Testis (tissue), 2 donors: ENCODE results near the gene DIABLO.

ENCODE experiments used
- POLR2A ChIP-seq: fragments of 450-650 bp; IDR thresholded peaks from one replicate; pipeline ENCODE4 v1.6.1; 2017; ENCODE audit warnings: antibody characterized with exemption, mild to moderate bottlenecking, moderate library complexity
- TF ChIP-seq, protein P1 (sequence below), 3 experiments: fragments of 450-650 bp in 2 of 3; fragments of 200-600 bp in 1 of 3; sonication (generic) in 1 of 3; IDR thresholded peaks; one replicate each; pipeline ENCODE4 v1.5.1; 2016 to 2019; ENCODE audit warnings: antibody characterized with exemption in 3 of 3, mild to moderate bottlenecking in 2 of 3, moderate library complexity in 1 of 3

- TF ChIP-seq POLR2A: no peak
- TF ChIP-seq, protein P1, sequence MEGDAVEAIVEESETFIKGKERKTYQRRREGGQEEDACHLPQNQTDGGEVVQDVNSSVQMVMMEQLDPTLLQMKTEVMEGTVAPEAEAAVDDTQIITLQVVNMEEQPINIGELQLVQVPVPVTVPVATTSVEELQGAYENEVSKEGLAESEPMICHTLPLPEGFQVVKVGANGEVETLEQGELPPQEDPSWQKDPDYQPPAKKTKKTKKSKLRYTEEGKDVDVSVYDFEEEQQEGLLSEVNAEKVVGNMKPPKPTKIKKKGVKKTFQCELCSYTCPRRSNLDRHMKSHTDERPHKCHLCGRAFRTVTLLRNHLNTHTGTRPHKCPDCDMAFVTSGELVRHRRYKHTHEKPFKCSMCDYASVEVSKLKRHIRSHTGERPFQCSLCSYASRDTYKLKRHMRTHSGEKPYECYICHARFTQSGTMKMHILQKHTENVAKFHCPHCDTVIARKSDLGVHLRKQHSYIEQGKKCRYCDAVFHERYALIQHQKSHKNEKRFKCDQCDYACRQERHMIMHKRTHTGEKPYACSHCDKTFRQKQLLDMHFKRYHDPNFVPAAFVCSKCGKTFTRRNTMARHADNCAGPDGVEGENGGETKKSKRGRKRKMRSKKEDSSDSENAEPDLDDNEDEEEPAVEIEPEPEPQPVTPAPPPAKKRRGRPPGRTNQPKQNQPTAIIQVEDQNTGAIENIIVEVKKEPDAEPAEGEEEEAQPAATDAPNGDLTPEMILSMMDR (IDR thresholded peaks at IDR 0.05): no peak
Measured at GRCh38 chr12:122265476-122265875, 39.6 kb upstream of the DIABLO start.
